DMS 273 (cell line): ENCODE measurements around the gene LIPC.
"Not testable (repeated sequence)": the region's sequence is repeated elsewhere in the genome, so short reads cannot be mapped to it uniquely, and the experiment has no call there.

Experiments used
- DNase-seq: peaks from one replicate; lab custom pipeline; 2025; ENCODE audit not compliant: unreplicated experiment; lab: John Stamatoyannopoulos, UW

Gene LIPC

GRCh38 chr15:58603927-58604326 is 172.1 kb downstream of the LIPC start:
- not testable (repeated sequence) for DNase-seq

- no peak for DNase-seq
Measured at GRCh38 chr15:58604455-58604923, 172.7 kb downstream of the LIPC start.

DNA sequence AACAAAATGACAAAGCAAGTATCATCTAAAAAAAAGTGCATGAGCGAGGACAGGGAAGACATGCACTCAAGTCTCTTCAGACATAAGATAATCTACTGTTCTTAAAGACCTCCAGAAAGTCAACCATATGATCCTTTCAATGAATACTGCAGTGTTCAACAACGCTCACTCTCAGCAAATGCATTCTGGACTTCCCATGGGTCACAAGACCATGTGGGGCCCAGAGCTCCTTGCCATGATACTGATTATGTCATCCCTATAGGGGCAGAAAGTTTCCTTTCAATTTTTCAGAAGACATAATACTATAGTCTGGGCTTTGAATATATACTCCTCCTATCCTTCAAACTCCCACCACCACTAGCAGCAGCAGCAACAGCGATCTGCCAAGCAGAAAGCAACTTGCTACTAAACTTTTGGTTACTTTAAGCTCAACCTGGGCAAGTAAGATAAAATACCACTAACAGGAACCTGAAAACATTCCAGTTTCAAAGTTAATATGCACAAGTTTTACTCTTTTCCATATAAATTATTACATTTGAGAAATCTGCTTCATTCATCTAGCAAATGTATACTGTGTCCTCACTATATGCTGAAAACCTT is 174.2 kb downstream of the LIPC start:
- DNase-seq = no peak

GRCh38 chr15:58606577-58607080 is 174.8 kb downstream of the LIPC start:
- DNase-seq = no peak

GRCh38 chr15:58608129-58608590 is 176.4 kb downstream of the LIPC start:
- DNase-seq = no peak

DNA sequence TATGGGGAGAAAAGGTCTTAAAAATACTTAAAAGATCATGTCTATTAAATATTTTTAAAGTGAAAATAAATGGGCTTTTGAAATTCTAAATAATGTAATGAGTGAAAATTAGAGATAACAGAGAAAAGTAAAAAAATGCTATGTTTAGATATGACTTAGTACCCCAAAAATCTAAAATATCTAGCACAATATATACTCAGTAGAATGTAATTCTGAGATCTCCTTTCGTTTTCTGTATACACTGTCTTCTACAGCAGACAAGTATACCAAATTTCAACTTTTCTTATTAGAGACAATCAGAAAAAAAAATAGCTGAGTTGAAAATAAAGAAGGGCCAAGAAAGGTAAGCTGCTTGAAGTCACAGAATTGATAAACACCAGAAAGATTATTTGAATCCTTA is 176.9 kb downstream of the LIPC start:
- no peak for DNase-seq

DNA sequence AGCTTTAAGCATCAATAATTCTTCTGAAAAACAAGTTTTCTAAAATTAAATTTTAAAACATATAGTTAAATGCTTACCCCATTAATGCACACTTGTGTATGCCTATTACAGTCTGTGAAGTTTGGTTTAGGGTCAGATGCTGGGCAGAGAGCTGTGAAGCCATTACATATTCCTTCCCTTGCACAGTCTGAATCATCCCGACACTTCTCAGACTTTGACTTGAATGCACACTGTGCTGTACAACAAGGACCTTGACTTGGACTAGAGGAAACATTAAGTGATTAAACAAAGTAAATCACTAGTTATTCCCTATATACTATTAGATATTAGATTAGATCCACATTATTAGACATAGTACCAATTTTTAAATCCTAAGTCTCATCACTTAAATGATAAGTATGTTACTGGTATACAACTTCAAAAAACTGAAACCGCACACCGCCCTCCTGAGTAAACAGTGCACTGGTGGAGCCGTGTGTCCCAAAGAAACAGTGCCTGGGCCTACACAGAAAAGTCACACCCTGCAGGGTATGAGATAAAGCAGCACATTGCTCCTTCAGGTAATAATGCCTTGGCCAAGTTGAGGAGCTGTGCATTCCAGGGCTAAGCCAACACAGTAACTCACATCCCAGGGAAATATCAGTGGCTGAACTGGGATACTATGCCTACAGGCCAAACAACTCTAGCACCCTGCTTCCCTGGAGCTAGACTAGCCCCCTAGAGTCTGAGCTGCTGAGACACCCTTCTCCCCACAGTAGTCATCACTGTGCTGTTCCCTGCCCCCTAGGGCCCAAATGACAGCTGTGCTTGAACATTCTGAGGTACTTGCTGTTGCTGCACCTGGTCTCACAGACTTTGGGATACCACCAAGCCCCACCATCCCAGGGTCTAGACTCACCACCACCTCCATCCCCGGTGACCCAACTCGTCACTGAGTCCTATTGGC is 180.2 kb downstream of the LIPC start:
- DNase-seq = no peak

GRCh38 chr15:58616171-58616570 is 184.4 kb downstream of the LIPC start:
- no peak for DNase-seq
